AG04450 (cell line): ENCODE measurements around the gene DPEP2NB. TPM values are rescaled to one million over a fixed set of nuclear protein-coding genes. Genes with fewer than 3 reads are reported as not detected.

Experiments used
- CTCF ChIA-PET: fragments of 300-600, 350-600 bp; formaldehyde crosslinking; extraction: SDS; loops from one replicate; lab custom pipeline; 2022; ENCODE audit warnings: antibody characterized with exemption, inconsistent platforms; lab: Charles Lee
- POLR2A ChIA-PET: fragments of 350-600 bp; formaldehyde crosslinking; extraction: SDS; loops from one replicate; lab custom pipeline; 2021; ENCODE audit warnings: antibody characterized with exemption, inconsistent platforms; lab: Yijun Ruan, JAX
- DNase-seq: peaks from one replicate; pipeline ENCODE4 v3.0.0-alpha.2; 2011; ENCODE audit warnings: low read depth, low spot score
- H3K27ac ChIP-seq: one replicate; pipeline ENCODE4 v1.5.1; 2012; ENCODE audit warnings: low read depth, low read length, control low read depth
- H3K27me3 ChIP-seq: one replicate; pipeline ENCODE4 v1.6.0; 2012; ENCODE audit warnings: low read length; ENCODE audit not compliant: control insufficient read depth, insufficient read depth
- H3K4me3 ChIP-seq: 2 replicates; pipeline ENCODE4 v1.5.1; 2011; ENCODE audit warnings: mild to moderate bottlenecking, low read depth, low read length, control low read depth
- H3K9me3 ChIP-seq: 2 replicates; pipeline ENCODE4 v1.5.1; 2012; ENCODE audit warnings: low read length; ENCODE audit not compliant: control insufficient read depth, insufficient read depth
- CTCF ChIP-seq: IDR thresholded peaks from 2 replicates; pipeline ENCODE4 v1.5.1; 2011; ENCODE audit warnings: low read depth, low read length, control low read depth, inconsistent platforms
- polyA plus RNA-seq: library from polyadenylated mRNA; depleted of rRNA; stranded (reverse); fragments of >200 nt; gene quantifications from 2 replicates; pipeline ENCODE4 v1.2.3, GENCODE V29; 2011

DPEP2NB gene
- polyA plus RNA-seq, 1 experiment, result not detected

- TF ChIP-seq CTCF, result no peak
- CTCF ChIA-PET, result no interaction called here
These were observed 44.6 kb downstream of the DPEP2NB start for GRCh38 chr16:67971111-67971510.

GRCh38 chr16:67969254-67970039 is 46.3 kb downstream of the DPEP2NB start:
- POLR2A ChIA-PET, result interaction anchor here (1.8 kb wide), 1 partner anchor 10 kb away, joined by 9 read pairs; no protein-coding TSS in a partner anchor
- TF ChIP-seq CTCF, result no peak
- DNase-seq, result no peak
- Histone ChIP-seq H3K27me3 (no peaks in the 10 kb centered on the region), H3K9me3 (no peaks in the 10 kb centered on the region; the same call in 1 of the 2 replicates), H3K27ac (no peak overlapping the region), H3K4me3 (peak overlapping the region; percentile 89)
- CTCF ChIA-PET, result interaction anchor here (0.7 kb wide), 1 partner anchor 24 kb away, joined by 3 read pairs; no protein-coding TSS in a partner anchor

More at GRCh38 chr16:67971111-67971510, 44.6 kb downstream of the DPEP2NB start:
- H3K4me3 ChIP-seq, result no peak overlapping the region
- peaks cover 4% of the 10 kb centered on the region for H3K27me3 ChIP-seq
- H3K27ac ChIP-seq, result no peak overlapping the region
- POLR2A ChIA-PET, result no interaction called here
- H3K9me3 ChIP-seq, result no peaks in the 10 kb centered on the region; the same call in 1 of the 2 replicates
- DNase-seq, result no peak

GRCh38 chr16:67968400-67969253 is 47.1 kb downstream of the DPEP2NB start, which contains the start of gene SLC12A4:
SLC12A4 (minus strand) TSS chr16:67968637; CDS start chr16:67968553, 84 bp downstream.
- H3K4me3 ChIP-seq, result peak within 1 kb of the TSS; percentile 89
- H3K27ac ChIP-seq, result peak within 1 kb of the TSS; percentile 80
- TF ChIP-seq CTCF, result no peak
- POLR2A ChIA-PET, result interaction anchor here (1.8 kb wide), 1 partner anchor 9 kb away, joined by 9 read pairs; no protein-coding TSS in a partner anchor
- no peaks in the 10 kb centered on the region; the same call in 1 of the 2 replicates for H3K9me3 ChIP-seq
- no peak for DNase-seq
- H3K27me3 ChIP-seq, result no peaks in the 10 kb centered on the region
- CTCF ChIA-PET, result no interaction called here

DNA sequence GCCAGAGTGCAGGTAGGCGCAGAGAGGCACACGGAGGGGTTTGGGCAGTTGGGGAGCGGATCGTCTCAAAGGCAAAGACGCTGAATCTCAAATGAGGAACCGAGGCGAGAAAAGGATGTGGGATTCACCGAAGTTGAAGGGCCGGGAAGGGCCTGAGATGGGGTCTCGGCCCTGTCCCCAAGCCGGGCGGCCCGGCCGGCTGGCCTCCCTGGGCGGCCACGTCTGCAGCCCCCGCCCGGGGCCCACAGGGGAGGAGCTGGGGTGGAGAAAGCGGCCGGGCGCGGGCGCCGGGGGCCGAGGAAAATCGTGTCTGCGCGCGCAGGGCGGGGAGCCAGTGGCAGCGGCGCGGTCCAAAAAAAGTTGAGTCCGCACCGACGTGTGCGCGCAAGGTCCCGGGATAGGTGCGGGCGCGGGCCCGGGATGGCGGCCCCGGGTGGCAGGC is 47.7 kb downstream of the DPEP2NB start:
- Histone ChIP-seq H3K27ac (peak overlapping the region; percentile 80), H3K9me3 (no peaks in the 10 kb centered on the region; the same call in 1 of the 2 replicates), H3K27me3 (no peaks in the 10 kb centered on the region), H3K4me3 (peak overlapping the region; percentile 89)
- ChIA-PET POLR2A (interaction anchor here (1.8 kb wide), 1 partner anchor 8 kb away, joined by 9 read pairs; no protein-coding TSS in a partner anchor), CTCF (no interaction called here)
- no peak for TF ChIP-seq CTCF
- DNase-seq, result no peak
